ENCODE results near the gene PNKD. TPM values are rescaled to one million over a fixed set of nuclear protein-coding genes. Genes with fewer than 3 reads are reported as not detected.

PNKD gene
- total RNA-seq, 1 donor from 2014 or later, result 13.5 TPM

DNA sequence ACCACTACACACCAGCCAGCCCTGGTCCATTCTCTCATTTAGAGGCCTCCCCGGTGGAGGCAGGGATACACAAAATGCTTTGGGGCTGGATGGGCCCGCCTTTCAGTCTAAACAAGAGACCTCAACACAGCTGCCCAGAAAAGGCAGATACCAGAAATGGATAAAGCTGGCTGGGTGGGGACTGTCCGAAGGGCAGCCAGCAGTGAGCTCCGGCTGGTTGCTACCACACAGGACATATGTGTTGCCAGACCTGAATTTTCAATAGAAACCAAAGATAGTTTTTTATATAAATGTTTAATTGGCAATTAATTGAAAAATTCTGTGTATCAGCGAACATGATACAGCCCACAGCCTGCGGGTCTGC lies 8.1 kb upstream of the PNKD start:
- no peaks in the 10 kb centered on the region for H3K36me3 ChIP-seq
- H4K20me1 ChIP-seq (ENCODE audit: low read depth), result no peaks in the 10 kb centered on the region
- no peak for DNase-seq (ENCODE audit: low spot score)
- Mint-ChIP-seq H3K27me3 (ENCODE audit: insufficient read depth, low read depth) (peaks cover 3% of the 10 kb centered on the region), H3K4me3 (no peak overlapping the region), H3K4me1 (peaks cover 34% of the 10 kb centered on the region), H3K36me3 (peaks cover 8% of the 10 kb centered on the region), H3K9me3 (no peaks in the 10 kb centered on the region), H3K27ac (peak overlapping the region; percentile 37)
- no peak overlapping the region for H2AFZ ChIP-seq (replicated peaks)
- H3K4me2 ChIP-seq, result no peak overlapping the region
- no peak overlapping the region for H3K4me3 ChIP-seq
- H3K9ac ChIP-seq, result no peak overlapping the region
- H3K27me3 ChIP-seq, result no peaks in the 10 kb centered on the region
- peaks cover 18% of the 10 kb centered on the region for H3F3A ChIP-seq (ENCODE audit: low read depth)
- H3K79me2 ChIP-seq (ENCODE audit: low read depth), result no peaks in the 10 kb centered on the region
- TF ChIP-seq EZH2 (IDR thresholded peaks at IDR 0.05) (no peak), EZH2phosphoT487 (IDR thresholded peaks at IDR 0.05) (no peak)
- TF ChIP-seq, protein P1, sequence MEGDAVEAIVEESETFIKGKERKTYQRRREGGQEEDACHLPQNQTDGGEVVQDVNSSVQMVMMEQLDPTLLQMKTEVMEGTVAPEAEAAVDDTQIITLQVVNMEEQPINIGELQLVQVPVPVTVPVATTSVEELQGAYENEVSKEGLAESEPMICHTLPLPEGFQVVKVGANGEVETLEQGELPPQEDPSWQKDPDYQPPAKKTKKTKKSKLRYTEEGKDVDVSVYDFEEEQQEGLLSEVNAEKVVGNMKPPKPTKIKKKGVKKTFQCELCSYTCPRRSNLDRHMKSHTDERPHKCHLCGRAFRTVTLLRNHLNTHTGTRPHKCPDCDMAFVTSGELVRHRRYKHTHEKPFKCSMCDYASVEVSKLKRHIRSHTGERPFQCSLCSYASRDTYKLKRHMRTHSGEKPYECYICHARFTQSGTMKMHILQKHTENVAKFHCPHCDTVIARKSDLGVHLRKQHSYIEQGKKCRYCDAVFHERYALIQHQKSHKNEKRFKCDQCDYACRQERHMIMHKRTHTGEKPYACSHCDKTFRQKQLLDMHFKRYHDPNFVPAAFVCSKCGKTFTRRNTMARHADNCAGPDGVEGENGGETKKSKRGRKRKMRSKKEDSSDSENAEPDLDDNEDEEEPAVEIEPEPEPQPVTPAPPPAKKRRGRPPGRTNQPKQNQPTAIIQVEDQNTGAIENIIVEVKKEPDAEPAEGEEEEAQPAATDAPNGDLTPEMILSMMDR (IDR thresholded peaks at IDR 0.05), result no peak
- peaks cover 14% of the 10 kb centered on the region for H3K4me1 ChIP-seq
- H3K9me3 ChIP-seq (ENCODE audit: low read depth), result no peaks in the 10 kb centered on the region
- H3K27ac ChIP-seq, result peak overlapping the region; percentile 29

DNA sequence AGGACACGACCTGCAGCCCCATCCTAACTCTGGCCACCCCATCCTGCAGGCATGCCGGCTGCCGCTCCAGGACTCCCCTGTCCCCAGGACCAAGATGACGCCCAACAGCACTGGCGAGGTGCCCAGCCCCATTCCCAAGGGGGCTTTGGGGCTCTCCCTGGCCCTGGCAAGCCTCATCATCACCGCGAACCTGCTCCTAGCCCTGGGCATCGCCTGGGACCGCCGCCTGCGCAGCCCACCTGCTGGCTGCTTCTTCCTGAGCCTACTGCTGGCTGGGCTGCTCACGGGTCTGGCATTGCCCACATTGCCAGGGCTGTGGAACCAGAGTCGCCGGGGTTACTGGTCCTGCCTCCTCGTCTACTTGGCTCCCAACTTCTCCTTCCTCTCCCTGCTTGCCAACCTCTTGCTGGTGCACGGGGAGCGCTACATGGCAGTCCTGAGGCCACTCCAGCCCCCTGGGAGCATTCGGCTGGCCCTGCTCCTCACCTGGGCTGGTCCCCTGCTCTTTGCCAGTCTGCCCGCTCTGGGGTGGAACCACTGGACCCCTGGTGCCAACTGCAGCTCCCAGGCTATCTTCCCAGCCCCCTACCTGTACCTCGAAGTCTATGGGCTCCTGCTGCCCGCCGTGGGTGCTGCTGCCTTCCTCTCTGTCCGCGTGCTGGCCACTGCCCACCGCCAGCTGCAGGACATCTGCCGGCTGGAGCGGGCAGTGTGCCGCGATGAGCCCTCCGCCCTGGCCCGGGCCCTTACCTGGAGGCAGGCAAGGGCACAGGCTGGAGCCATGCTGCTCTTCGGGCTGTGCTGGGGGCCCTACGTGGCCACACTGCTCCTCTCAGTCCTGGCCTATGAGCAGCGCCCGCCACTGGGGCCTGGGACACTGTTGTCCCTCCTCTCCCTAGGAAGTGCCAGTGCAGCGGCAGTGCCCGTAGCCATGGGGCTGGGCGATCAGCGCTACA lies 7.4 kb upstream of the PNKD start:
- peaks cover 3% of the 10 kb centered on the region for H3K27me3 Mint-ChIP-seq (ENCODE audit: insufficient read depth, low read depth)
- Histone ChIP-seq H3K9ac (no peak overlapping the region), H3F3A (ENCODE audit: low read depth) (peaks cover 14% of the 10 kb centered on the region), H2AFZ (replicated peaks) (no peak overlapping the region), H3K4me1 (peaks cover 14% of the 10 kb centered on the region), H4K20me1 (ENCODE audit: low read depth) (peaks cover 4% of the 10 kb centered on the region), H3K27me3 (no peaks in the 10 kb centered on the region), H3K36me3 (no peaks in the 10 kb centered on the region), H3K27ac (peak overlapping the region; percentile 29), H3K79me2 (ENCODE audit: low read depth) (peaks cover under 1% of the 10 kb centered on the region), H3K9me3 (ENCODE audit: low read depth) (no peaks in the 10 kb centered on the region), H3K4me2 (no peak overlapping the region), H3K4me3 (no peak overlapping the region)
- H3K4me1 Mint-ChIP-seq, result peaks cover 34% of the 10 kb centered on the region
- no peak for TF ChIP-seq EZH2phosphoT487 (IDR thresholded peaks at IDR 0.05)
- TF ChIP-seq, protein P1 (IDR thresholded peaks at IDR 0.05), result no peak
- no peak for TF ChIP-seq EZH2 (IDR thresholded peaks at IDR 0.05)
- H3K27ac Mint-ChIP-seq, result peak overlapping the region; percentile 29
- H3K36me3 Mint-ChIP-seq, result peaks cover 8% of the 10 kb centered on the region
- H3K4me3 Mint-ChIP-seq, result no peak overlapping the region
- H3K9me3 Mint-ChIP-seq, result no peaks in the 10 kb centered on the region
- no peak for DNase-seq (ENCODE audit: low spot score)

DNA sequence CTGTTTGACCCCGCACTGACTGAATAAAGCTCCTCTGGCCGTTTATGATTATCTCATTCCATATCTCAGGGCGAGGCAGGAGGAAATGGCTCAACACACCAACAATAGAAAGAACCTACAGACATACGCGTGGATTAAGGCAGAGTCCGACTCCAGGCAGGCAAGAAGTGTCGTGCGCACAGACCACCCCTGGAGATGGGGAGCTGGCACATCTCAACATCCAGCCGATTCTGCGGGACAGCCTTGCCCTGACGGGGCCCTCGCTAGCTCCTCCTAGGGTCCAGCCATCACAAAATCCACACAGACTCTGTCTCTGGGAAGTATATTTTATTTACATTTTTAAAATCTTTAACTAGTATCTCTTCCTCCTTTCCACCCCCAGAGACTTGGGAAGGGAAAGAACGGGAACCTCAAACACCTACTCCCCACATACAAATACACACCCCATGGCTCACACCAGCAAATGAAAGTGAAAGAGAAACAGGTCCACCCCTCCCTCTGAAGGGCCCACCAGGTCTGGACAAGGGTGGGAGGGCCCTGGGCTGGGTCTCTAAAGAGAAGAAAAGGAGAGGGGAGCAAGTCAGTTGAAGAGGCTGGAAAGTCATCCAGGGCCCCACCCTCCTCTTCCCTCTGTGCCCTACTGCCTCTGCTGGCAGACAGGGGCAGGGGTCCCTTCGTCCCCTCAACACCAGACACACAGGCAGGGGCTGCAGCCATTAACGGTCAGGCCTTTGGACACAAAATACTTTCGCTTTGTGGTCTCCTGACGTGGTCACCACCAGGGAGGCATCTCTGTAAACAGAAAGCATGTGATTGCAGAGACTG lies 6.3 kb upstream of the PNKD start:
- Mint-ChIP-seq H3K9me3 (no peaks in the 10 kb centered on the region), H3K4me3 (peak overlapping the region; percentile 9), H3K27ac (peak overlapping the region; percentile 35), H3K27me3 (ENCODE audit: insufficient read depth, low read depth) (peaks cover 6% of the 10 kb centered on the region), H3K36me3 (peaks cover 8% of the 10 kb centered on the region), H3K4me1 (peaks cover 31% of the 10 kb centered on the region)
- Histone ChIP-seq H3K9ac (no peak overlapping the region), H3K27me3 (no peaks in the 10 kb centered on the region), H3K4me2 (no peak overlapping the region), H3K79me2 (ENCODE audit: low read depth) (peaks cover 11% of the 10 kb centered on the region), H3K4me1 (peaks cover 17% of the 10 kb centered on the region), H2AFZ (replicated peaks) (no peak overlapping the region), H3F3A (ENCODE audit: low read depth) (peaks cover 14% of the 10 kb centered on the region), H3K9me3 (ENCODE audit: low read depth) (no peaks in the 10 kb centered on the region), H3K27ac (no peak overlapping the region), H4K20me1 (ENCODE audit: low read depth) (peaks cover 8% of the 10 kb centered on the region), H3K4me3 (no peak overlapping the region), H3K36me3 (no peaks in the 10 kb centered on the region)
- no peak for TF ChIP-seq EZH2 (IDR thresholded peaks at IDR 0.05)
- TF ChIP-seq EZH2phosphoT487 (IDR thresholded peaks at IDR 0.05), result no peak
- TF ChIP-seq, protein P1 (IDR thresholded peaks at IDR 0.05), result no peak
- DNase-seq (ENCODE audit: low spot score), result no peak

All from neural progenitor cell (in vitro differentiated cells).